GM21526 (cell line): ENCODE results near the gene CLDN8.

Experiments
- ATAC-seq: cut with Tn5 transposase; IDR thresholded peaks from one replicate; pipeline ENCODE4 v1.9.1; 2021; ENCODE audit warnings: moderate library complexity; ENCODE audit not compliant: unreplicated experiment, low FRiP score

The CLDN8 gene

DNA sequence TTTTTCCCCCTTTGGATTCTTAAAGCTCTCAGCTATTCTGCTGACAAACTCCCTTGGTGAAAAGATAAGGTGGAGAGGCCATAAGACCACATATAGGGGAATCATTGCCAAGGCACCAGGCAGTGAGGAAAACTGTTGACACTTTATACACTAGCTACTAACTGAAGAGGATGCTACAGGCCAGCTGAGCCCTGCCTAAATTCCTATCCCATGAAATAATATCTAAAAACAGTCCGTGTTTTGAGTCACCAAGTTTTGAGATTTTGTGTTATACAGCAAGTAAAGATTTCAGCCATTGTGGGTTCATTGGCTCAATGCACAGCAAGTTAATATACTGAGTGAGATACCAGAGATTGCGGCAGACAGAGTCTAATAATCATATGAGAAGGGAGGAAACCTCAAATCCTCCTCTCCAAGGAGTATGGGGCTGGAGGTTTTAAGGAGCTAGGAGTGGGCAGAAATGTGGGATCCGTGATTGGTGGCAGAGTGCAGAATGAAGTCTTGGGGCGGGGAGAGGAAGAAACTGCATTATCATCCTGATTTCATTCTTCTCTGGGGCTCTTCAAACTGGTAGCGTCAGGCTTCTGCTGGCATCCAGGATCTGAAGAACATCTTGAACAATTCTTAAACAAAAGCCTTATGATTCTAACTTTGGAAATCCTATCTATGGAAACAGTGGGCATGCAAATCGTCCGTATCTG is 9.2 kb downstream of the CLDN8 start:
- no peak for ATAC-seq

DNA sequence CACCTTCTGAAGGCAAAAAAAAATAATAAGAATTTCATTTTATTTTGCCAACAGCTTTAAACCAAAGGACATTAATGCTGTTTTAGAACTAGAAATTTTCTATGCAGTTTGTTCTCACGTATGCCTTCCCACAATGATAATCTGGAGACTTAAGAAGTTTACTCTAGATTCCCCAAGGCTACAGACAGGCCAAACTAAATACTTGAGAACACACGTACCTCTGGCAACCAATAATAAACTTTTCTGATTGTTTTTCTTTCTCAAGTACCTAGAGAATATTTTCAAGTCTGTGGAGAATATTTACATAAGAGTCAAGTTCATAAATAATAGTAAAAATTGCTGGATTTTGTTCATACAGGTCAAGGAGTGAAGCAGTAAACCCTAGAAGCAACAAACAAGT is 15.9 kb downstream of the CLDN8 start:
- no peak for ATAC-seq

DNA sequence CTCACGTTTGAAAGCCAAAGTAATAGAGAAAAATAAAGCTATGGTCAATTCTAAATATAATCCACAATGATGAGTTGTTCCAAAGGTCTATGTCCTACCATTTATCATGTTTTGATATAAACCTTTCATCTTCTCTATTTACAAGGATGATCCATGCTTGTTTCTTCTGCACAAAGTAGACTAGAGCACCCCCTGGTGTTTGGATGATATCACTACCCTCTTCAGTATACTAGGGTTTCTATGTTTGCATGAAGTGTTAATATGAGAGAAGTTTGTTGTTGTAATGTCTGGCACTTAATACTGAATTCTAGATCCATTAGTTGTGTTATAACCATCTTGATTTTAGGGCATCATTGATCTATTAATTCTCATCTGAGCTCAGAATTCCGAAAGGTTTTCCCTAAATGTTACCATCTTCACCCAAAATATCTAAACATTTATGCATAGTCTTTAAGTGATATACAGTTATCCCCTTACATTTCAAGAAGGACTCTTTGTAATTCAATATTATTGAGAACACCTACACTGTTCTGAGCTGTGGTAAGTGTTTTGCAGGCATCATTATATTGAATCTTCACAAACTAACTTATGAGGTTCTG is 21.1 kb downstream of the CLDN8 start:
- ATAC-seq: no peak

DNA sequence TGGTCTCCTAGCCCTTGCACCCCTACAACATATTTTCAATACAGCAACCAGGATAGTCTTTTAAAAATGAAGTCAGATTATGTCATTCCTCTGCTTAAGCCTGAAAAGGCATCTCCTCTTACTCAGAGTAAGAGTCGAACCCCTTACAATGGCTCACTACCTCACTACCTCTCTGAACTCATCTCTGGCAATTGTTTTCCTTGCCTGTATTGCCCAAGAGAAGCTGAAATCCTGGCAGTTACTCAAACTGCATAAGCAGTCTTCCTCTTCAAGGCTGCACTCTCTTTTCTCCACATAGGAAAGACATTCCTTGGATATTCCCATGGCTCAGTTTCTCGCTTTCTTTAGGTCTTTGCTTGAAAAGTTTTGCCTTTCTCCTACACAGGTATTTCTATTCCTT is 22.7 kb downstream of the CLDN8 start:
- ATAC-seq: no peak

DNA sequence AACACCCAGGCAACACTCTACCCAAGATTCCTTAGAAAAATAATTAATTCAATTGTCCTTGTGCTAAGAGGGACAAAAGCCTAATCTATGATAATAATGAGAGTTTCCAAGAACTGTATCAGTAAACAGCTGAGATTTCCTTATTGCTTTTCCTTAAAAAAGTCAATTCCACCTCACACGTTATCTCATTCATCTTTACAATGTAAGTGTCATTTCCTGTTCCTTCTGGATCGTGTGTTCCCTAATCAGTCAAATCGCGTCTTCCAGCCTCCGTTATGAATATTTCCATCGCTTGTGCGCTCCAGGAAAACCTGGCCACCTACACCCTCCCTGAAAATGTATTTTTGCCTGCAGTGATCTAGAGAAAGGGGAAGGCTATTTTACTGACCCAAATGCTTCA is 25.3 kb downstream of the CLDN8 start:
- no peak for ATAC-seq

DNA sequence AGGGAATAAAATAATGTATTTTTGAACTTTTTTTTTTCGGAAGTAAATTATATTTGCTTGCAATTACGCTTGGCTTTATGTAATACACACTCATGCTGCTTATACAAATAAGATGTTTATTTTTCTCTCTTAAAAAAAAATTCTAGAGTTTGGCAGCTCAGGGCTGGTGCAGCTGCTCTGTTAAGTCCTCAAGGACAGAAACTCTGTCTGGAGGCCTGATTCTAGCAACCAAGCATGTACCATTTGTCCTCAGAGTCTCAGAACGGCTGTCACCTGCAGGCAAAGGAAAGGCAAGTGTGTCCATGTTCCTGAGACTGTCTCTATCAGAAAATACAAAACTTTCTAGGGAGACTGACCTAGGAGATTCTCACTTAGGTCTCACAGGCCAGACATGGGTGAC is 26.1 kb downstream of the CLDN8 start:
- ATAC-seq: no peak

DNA sequence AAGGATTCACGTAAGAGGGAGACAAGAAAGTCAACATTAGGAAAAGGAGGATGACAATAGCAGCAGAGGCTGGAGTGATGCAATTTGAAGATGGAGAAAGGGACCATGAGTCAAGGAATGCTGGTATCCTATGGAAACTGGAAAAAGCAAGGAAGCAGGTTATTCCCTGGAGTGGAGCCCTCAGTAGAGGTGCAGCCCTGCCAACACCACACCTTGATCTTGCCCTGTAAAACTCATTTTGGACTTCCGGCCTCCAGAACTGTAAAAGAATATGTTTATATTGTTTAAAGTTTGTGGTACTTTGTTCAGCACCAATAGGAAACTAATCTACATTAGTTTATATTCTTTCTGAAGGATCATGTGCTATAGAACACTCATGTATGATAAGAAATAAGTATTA is 29.7 kb downstream of the CLDN8 start:
- ATAC-seq: no peak

DNA sequence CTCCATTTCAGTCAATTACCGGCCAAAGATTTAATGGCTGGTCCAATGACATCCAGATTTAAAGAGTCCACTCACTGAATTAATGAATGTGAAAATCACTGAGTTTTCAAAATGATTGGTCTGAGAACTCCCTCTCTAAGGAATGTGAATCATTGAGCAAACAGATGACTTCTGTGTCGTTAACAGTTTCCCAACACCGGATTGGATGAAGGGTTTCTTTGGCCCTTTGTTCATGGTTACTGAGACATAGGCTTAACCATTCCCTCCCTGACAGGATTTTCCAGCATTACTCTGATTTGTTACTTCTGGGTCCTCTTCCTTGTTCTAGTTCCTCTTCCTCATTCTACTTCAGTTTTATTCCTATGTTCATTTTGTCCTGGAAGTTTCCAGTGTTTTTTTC is 47.8 kb downstream of the CLDN8 start:
- no peak for ATAC-seq

DNA sequence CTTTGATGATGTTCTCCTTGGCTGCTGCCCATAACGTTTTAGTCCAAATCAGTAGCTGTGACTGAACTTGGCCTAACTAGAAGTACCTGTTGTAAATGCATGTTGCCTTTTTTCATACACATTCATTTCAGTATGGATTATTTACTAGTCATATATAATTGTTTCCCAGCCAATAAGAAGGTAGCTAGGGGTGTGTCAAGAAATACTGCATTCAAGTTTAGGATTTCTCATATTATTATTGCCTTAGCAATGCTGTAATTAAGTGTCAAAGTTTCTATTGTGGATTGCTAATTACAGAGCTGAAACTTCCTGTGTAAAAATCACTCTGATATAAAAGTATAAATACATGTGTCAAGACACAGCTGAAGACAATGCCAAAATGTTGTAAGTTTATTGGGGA is 49.2 kb downstream of the CLDN8 start, which contains the start of gene CLDN17:
Gene CLDN17 (minus strand): TSS at position 101 of the 400 bp plus-strand sequence. CDS start 188 bp downstream, outside the sequence.
- ATAC-seq: no peak

DNA sequence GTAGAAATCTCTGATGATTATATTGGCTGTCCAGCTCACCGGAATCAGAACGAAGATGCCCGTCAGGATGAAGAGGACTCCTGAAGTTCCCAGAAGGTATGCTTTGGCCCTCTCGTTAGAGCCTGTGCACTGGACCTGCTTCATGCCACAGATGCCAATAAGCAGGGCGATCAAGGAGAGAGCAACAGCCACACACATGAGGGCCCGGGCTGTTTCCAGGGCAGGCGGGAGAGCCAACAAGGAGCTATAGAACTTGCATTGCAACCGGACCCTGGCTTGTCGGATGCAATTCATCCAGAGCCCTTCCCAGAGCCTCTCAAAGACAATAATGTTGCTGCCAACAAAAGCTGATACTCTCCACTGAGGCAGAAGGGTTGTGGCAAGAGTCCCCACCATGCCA is 49.7 kb downstream of the CLDN8 start:
- no peak for ATAC-seq

DNA sequence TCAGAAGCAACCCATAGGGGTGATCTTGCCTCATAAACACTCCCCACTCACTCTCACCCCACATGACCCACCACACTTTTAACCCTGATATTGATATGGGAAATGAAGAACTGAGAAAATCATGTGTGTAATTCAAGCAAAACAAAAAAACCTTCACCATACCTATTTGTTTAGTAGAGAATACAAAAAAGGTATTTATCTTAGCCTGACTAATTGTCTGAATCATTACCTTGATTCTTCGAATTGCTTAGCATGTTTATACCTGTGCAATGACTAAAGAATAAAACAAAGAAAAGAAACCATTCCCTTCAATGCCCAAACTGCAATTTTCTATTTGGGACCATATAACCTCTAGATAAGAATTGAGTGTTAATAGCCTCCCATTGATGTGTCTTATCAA is 51.1 kb downstream of the CLDN8 start:
- no peak for ATAC-seq
